GM12875 (cell line): ENCODE measurements around the gene ALG8.
"Not testable (repeated sequence)": the region's sequence is repeated elsewhere in the genome, so short reads cannot be mapped to it uniquely, and the experiment has no call there.

Experiments
- H3K4me3 ChIP-seq: one replicate; pipeline ENCODE4 v1.5.1; 2011; ENCODE audit warnings: low read depth, low read length, control low read depth
- CTCF ChIP-seq: IDR thresholded peaks from 2 replicates; pipeline ENCODE4 v1.5.1; 2011; ENCODE audit warnings: low read depth, mild to moderate bottlenecking, control low read depth, inconsistent platforms, low read length, moderate library complexity, borderline replicate concordance; ENCODE audit not compliant: insufficient read depth

ALG8 gene

GRCh38 chr11:78060533-78060932, 78.9 kb downstream of the ALG8 start:
- no peak for TF ChIP-seq CTCF
- H3K4me3 ChIP-seq: no peak overlapping the region

GRCh38 chr11:78059749-78060328, 79.6 kb downstream of the ALG8 start:
- H3K4me3 ChIP-seq: not testable (repeated sequence)

- no peak for TF ChIP-seq CTCF
These were observed 81.9 kb downstream of the ALG8 start for GRCh38 chr11:78057462-78058055.

GRCh38 chr11:78056093-78056492, 83.3 kb downstream of the ALG8 start:
- no peak overlapping the region for H3K4me3 ChIP-seq
- TF ChIP-seq CTCF: no peak

More at GRCh38 chr11:78057462-78058055, 81.9 kb downstream of the ALG8 start:
- H3K4me3 ChIP-seq: no peak overlapping the region

- no peak overlapping the region for H3K4me3 ChIP-seq
- TF ChIP-seq CTCF: no peak
These were observed 84.5 kb downstream of the ALG8 start for GRCh38 chr11:78054971-78055370.

GRCh38 chr11:78050964-78051831, 88.2 kb downstream of the ALG8 start:
- no peak overlapping the region for H3K4me3 ChIP-seq
- TF ChIP-seq CTCF: no peak
